HUES48 (cell line): ENCODE measurements around the gene NR2C1.

Experiments
- H3K27ac ChIP-seq: one replicate; pipeline ENCODE4 v1.7.0; 2013; ENCODE audit warnings: low read depth, low read length, inconsistent platforms
- H3K27me3 ChIP-seq: 2 replicates; pipeline ENCODE4 v1.6.1; 2013; ENCODE audit warnings: mild to moderate bottlenecking, low read length; ENCODE audit not compliant: control insufficient read depth, insufficient read depth
- H3K36me3 ChIP-seq: 2 replicates; pipeline ENCODE4 v1.6.1; 2013; ENCODE audit warnings: low read length; ENCODE audit not compliant: control insufficient read depth, insufficient read depth
- H3K4me1 ChIP-seq: 2 replicates; pipeline ENCODE4 v1.6.1; 2013; ENCODE audit warnings: mild to moderate bottlenecking, low read length; ENCODE audit not compliant: control insufficient read depth, insufficient read depth
- H3K4me3 ChIP-seq: 2 replicates; pipeline ENCODE4 v1.5.1; 2013; ENCODE audit warnings: mild to moderate bottlenecking, low read depth, low read length
- H3K9ac ChIP-seq: 2 replicates; pipeline ENCODE4 v1.6.1; 2013; ENCODE audit warnings: mild to moderate bottlenecking, low read depth, low read length, moderate library complexity
- H3K9me3 ChIP-seq: 2 replicates; pipeline ENCODE4 v1.6.1; 2013; ENCODE audit warnings: low read length; ENCODE audit not compliant: control insufficient read depth, insufficient read depth

The NR2C1 gene

DNA sequence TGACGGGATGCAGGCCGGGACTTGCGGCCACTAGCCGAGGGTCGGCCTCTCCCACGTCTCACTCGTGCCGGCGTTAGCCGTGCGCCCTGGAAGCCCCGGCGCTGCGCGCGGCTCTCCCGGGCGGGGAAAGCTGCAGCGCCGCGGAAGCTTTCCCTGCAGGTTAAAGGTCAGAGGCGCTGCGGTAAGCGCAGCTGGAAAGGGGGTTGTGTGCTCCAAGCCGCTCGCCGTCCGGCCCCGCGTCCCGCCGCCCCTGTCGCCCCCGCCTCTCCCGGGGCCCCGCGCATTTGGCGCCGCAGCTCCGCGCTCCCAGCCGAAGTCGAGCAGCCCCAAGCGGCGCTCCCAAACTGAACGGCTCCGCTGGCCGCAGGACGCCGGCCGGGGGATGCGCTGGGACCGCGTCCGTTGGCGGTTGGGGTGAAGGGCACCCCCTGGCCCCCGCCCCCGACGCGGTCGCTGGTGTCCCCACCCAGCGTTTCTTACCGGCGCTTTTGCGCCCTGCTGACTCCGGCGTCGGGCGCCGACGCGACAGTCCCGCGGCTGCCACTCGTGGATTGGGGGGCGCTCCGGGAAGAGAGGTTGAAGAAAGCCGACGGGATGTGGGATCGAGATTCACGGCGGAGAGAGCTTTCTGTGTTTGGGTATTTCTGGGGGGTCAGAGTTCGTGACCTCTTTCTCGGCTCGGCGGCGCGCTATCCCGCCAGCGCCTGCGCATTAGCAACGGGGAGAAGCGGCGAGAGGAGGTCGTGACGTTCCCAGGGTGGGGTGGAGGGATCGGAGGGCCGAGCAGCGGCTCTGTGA lies at the start of gene NR2C1:
TSS of gene NR2C1 (minus strand) at position 719 of the 798 bp plus-strand sequence. CDS start 6,234 bp downstream, outside the sequence.
- Histone ChIP-seq H3K27me3 (no peaks in the 10 kb centered on the region), H3K27ac (peak within 1 kb of the TSS; percentile 96), H3K36me3 (peaks cover 12% of the 10 kb centered on the region; the same call in 1 of the 2 replicates), H3K9me3 (no peaks in the 10 kb centered on the region), H3K9ac (peak within 1 kb of the TSS; percentile 87), H3K4me1 (no peaks in the 10 kb centered on the region), H3K4me3 (peak within 1 kb of the TSS; percentile 99)

DNA sequence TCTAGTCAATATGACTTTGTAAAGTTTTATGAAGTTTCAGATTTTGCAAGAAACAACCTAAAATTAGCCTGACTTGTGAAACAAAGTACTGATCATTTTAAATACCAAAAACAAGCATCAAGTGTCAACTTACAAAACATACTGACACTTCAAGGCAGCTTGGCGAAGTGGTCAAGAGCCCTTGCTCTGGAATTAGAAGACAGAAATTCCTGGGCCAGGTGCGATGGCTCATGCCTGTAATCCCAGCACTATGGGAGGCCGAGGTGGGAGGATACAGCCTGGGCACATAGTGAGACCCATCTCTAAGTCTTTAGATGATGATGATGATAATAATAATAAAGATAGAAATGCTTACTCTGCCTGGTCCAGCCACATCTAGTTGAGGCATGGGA lies 45.4 kb upstream of the NR2C1 start:
- 0 out of 2 replicates have a peak, but pooled peaks cover 10% of the 10 kb centered on the region for H3K36me3 ChIP-seq
- no peaks in the 10 kb centered on the region for H3K27me3 ChIP-seq
- H3K4me1 ChIP-seq = peaks cover 31% of the 10 kb centered on the region
- H3K4me3 ChIP-seq = no peak overlapping the region
- no peaks in the 10 kb centered on the region for H3K9me3 ChIP-seq
- H3K27ac ChIP-seq = no peak overlapping the region
- H3K9ac ChIP-seq = no peak overlapping the region

DNA sequence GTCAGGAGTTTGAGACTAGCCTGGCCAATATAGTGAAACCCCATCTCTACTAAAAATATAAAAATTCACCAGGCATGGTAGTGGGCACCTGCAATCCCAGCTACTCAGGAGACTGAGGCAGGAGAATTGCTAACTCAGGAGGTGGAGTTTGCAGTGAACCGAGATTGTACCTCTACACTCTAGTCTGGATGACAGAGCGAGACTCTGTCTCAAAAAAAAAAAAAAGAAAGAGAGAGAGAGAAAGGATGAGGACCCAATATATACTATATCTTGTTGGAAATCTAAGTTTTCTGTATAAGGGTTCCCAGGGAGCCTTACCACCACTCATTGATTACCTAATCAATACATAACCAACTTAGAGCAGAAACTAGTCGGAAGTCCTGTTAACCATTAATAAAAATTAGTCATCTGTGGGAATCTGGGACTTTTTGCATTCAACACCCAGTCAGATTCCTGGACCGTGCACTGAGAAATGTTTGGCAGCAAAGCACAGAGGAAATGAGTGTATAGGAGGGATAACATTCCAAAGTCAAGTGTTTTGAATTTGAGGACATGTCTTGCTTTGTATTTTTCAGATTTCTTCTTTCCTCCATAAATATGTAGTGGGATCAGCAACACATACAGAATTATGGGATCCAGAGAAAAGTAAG lies 44.8 kb upstream of the NR2C1 start:
- H3K27ac ChIP-seq = no peak overlapping the region
- no peaks in the 10 kb centered on the region for H3K27me3 ChIP-seq
- peaks cover 31% of the 10 kb centered on the region for H3K4me1 ChIP-seq
- peaks cover 14% of the 10 kb centered on the region for H3K36me3 ChIP-seq
- H3K9ac ChIP-seq = no peak overlapping the region
- no peaks in the 10 kb centered on the region for H3K9me3 ChIP-seq
- H3K4me3 ChIP-seq = no peak overlapping the region

DNA sequence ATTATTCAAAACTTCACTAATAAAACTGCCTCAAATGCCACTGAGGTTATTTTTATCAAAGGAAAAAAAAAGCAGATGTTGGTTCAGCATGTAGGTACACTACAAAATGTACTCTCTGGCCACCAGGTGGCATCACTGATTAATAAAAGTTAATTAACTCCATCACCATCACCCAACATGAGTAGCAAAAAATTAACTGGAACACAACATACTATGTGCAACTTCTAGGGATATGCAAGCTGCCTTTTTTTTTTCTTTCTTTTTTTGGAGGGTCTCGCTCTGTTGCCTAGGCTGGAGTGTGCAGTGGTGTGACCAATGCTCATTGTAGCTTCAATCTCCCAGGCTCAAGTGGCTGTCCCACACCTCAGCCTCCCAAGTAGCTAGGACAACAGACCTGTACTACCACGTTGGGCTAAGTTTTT lies 43.8 kb upstream of the NR2C1 start:
- Histone ChIP-seq H3K27ac (peak overlapping the region; percentile 31), H3K4me1 (peaks cover 31% of the 10 kb centered on the region), H3K9ac (no peak overlapping the region), H3K27me3 (no peaks in the 10 kb centered on the region), H3K4me3 (no peak overlapping the region), H3K9me3 (no peaks in the 10 kb centered on the region), H3K36me3 (peaks cover 22% of the 10 kb centered on the region)

DNA sequence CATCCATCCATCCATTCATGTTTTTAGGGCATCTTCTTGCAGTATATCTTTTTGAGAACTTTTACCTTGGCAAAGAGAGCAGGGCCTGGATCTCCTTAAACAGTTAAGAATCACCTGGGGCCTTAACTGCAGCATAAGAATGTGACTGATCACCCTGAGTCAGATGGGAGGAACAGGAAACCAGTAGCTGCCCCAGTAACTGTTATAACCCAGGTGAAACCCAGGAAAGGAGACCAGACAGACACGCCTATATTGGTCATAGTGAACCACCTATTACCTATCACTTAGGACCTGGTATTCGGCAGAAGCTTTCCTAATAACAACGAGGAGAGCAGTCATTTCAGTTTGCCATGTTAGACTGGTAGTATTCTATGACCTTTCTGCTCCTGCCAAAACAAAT lies 43.4 kb upstream of the NR2C1 start:
- H3K9me3 ChIP-seq = no peaks in the 10 kb centered on the region
- no peak overlapping the region for H3K9ac ChIP-seq
- peaks cover 23% of the 10 kb centered on the region for H3K36me3 ChIP-seq
- peak overlapping the region; percentile 31 for H3K27ac ChIP-seq
- no peaks in the 10 kb centered on the region for H3K27me3 ChIP-seq
- H3K4me3 ChIP-seq = no peak overlapping the region
- H3K4me1 ChIP-seq = peaks cover 31% of the 10 kb centered on the region

DNA sequence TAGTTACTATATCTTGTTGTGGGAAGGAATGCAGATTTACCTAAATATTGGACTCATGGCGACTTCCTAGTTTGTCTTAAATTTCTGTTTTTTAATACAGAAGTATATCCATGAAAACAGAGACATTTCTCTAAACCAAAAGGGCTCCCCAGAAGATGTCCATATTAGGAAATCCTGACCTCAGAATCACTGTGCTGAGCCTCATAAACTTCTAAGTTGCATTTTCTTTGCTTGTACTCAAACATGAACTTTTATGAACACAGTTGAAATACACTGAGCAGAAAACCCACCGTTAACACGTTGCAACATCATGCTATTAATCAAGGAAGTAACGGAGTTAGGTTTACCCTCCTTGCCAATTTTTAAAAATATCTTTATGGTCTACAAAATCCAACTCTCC lies 42.9 kb upstream of the NR2C1 start:
- H3K4me1 ChIP-seq = peaks cover 31% of the 10 kb centered on the region
- no peak overlapping the region for H3K4me3 ChIP-seq
- no peaks in the 10 kb centered on the region for H3K27me3 ChIP-seq
- H3K9me3 ChIP-seq = no peaks in the 10 kb centered on the region
- no peak overlapping the region for H3K9ac ChIP-seq
- peaks cover 28% of the 10 kb centered on the region for H3K36me3 ChIP-seq
- H3K27ac ChIP-seq = peak overlapping the region; percentile 23

DNA sequence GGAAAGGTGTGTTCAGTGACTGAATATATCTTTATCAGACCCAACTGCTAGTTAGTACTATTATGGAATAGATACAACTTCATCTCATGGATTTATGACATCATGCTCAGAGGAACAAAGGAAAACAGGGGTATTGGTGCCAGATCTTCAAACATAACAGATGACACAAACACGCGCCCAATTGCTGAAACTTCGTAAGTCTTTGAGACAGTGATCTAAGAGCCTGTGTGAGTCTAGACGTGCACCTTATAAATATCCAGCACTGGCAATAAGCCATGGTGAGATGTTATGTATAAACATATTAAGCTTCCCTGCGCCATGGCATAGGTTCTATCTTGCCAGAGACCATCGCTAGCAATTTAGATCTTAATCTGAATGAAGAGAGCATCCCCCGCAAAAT lies 42.2 kb upstream of the NR2C1 start:
- no peaks in the 10 kb centered on the region for H3K9me3 ChIP-seq
- H3K9ac ChIP-seq = no peak overlapping the region
- no peaks in the 10 kb centered on the region for H3K27me3 ChIP-seq
- H3K4me1 ChIP-seq = peaks cover 31% of the 10 kb centered on the region
- H3K27ac ChIP-seq = peak overlapping the region; percentile 21
- H3K4me3 ChIP-seq = no peak overlapping the region
- peaks cover 35% of the 10 kb centered on the region for H3K36me3 ChIP-seq

DNA sequence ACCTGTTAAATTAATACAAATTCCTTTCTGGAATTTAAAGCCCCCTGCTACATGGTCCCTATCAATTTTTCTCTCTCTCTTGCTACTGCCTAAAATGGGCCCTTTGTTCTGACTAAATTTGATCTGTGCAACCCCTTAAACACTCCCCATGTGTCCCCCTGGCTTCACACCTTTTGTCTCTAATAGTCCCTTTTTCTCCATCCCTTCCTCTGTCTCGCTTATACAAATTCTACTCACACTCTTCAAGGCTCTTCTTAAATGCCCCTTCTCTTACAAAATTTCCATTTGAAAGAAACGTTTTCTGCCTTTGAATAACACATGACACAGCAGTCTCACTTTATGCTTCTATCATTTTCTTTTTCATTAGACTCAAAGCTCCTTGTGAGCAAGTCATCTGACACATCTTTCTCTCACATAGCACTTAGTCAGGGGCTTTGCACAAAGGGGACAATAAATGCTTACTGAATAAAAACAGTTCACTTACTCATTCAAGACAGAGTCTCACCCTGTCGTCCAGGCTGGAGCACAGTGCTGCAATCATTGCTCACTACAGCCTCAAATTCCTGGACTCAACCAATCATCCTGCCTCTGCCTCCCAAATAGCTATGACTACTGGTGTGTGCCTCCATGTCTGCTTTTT lies 41.5 kb upstream of the NR2C1 start:
- Histone ChIP-seq H3K4me1 (peaks cover 31% of the 10 kb centered on the region), H3K4me3 (no peak overlapping the region), H3K9ac (peak overlapping the region; percentile 20; the same call in 1 of the 2 replicates), H3K36me3 (peaks cover 38% of the 10 kb centered on the region), H3K9me3 (no peaks in the 10 kb centered on the region), H3K27ac (peak overlapping the region; percentile 38), H3K27me3 (no peaks in the 10 kb centered on the region)

DNA sequence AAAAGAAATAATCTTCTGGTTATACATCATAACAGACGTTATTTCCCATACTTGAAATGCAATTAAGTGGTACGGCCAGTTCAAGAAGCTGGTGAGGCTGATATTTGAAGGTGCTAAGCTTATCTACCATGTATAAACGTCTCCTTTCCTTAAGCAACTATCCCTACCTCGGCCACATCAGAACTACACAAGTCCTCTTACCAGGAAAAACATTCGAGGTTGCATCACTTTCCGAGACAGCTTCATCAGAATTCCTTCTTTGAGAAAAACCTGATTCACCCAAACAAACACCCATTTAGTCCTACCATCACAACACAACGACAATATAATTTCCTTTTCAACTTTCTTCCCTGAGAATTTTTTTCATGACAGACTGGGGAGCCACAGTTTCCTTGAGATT lies 33.9 kb upstream of the NR2C1 start:
- Histone ChIP-seq H3K4me3 (no peak overlapping the region), H3K27me3 (no peaks in the 10 kb centered on the region), H3K4me1 (no peaks in the 10 kb centered on the region), H3K36me3 (peaks cover 84% of the 10 kb centered on the region), H3K27ac (no peak overlapping the region), H3K9ac (no peak overlapping the region), H3K9me3 (no peaks in the 10 kb centered on the region)

DNA sequence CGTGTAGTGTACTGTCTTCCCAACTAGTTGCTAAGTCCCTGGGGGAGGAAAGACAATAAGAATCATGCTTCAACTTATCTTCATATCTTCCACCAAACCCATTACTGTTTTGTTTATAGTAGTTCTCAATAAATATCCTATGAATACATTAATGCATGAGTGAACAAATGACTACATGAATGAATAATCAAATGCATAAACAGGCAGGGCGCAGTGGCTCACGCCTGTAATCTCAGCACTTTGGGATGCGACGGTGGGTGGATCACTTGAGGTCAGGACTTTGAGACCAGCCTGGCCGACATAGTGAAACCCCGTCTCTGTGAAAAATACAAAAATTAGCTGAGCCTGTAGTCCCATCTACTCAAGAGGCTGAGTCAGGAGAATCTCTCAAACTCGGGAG lies 32.1 kb upstream of the NR2C1 start:
- no peak overlapping the region for H3K27ac ChIP-seq
- H3K9me3 ChIP-seq = no peaks in the 10 kb centered on the region
- no peaks in the 10 kb centered on the region for H3K27me3 ChIP-seq
- H3K36me3 ChIP-seq = peaks cover 76% of the 10 kb centered on the region
- no peaks in the 10 kb centered on the region for H3K4me1 ChIP-seq
- no peak overlapping the region for H3K4me3 ChIP-seq
- H3K9ac ChIP-seq = no peak overlapping the region
